Body of pancreas (tissue), 4 donors: ENCODE results near the gene IKZF3. TPM values are rescaled to one million over a fixed set of nuclear protein-coding genes. Genes with fewer than 3 reads are reported as not detected.

Experiments used
- ATAC-seq: fragments of 150-250 bp; one replicate; pipeline ENCODE4 v1.9.1; 2016
- DNase-seq, 4 donors: peaks; one replicate each; pipeline ENCODE4 v3.0.0-alpha.2; 2019
- H3K27ac ChIP-seq, 4 donors: fragments of 200-600 bp; sonication (generic); 1 replicate in 3 of 4; 2 replicates in 1 of 4; pipeline versions ENCODE4 v1.5.1 to v1.6.1; 2016 to 2019; ENCODE audit warnings: mild to moderate bottlenecking in 1 of 4, mixed read lengths in 1 of 4, moderate library complexity in 1 of 4
- H3K27me3 ChIP-seq, 2 donors: fragments of 200-600 bp; sonication (generic); one replicate each; pipeline ENCODE4 v1.6.0; 2016; ENCODE audit warnings: mild to moderate bottlenecking in 1 of 2
- H3K36me3 ChIP-seq, 2 donors: fragments of 200-600 bp; sonication (generic); replicated peaks in 1 of 2; 2 replicates each; pipeline ENCODE4 v1.5.1; 2016; ENCODE audit warnings: low read depth in 2 of 2; ENCODE audit not compliant: insufficient read depth in 1 of 2
- H3K4me1 ChIP-seq: fragments of 200-600 bp; sonication (generic); one replicate; pipeline ENCODE4 v1.6.0; 2016
- H3K4me3 ChIP-seq, 2 donors: fragments of 200-600 bp; sonication (generic); 1 replicate in 1 of 2; 2 replicates in 1 of 2; pipeline ENCODE4 v1.5.1; 2016 to 2019
- H3K9me3 ChIP-seq, 3 donors: fragments of 200-600 bp; sonication (generic); 1 replicate in 2 of 3; 2 replicates in 1 of 3; pipeline ENCODE4 v1.5.1; 2016
- CTCF ChIP-seq, 7 experiments: fragments of 450-650 bp in 4 of 7; fragments of 200-600 bp in 3 of 7; sonication (generic) in 3 of 7; IDR thresholded peaks; one replicate each; pipeline ENCODE4 v1.5.1; 2016 to 2019; ENCODE audit warnings: antibody characterized with exemption in 7 of 7
- POLR2A ChIP-seq, 3 donors: fragments of 450-650 bp; IDR thresholded peaks; one replicate each; pipeline ENCODE4 v1.6.1; 2016; ENCODE audit warnings: antibody characterized with exemption in 3 of 3, mild to moderate bottlenecking in 2 of 3
- WGBS, 2 donors: methylation state at CpG; one replicate each; pipeline ENCODE4 v1.1.5; 2017; 5-methylcytosine and 5-hydroxymethylcytosine counted together
- intact Hi-C: fragments of 100-400 bp; cut with DNase I; formaldehyde crosslinking; loops from one replicate; pipeline ENCODE4 v1.15.1; 2023
- total RNA-seq, 2 donors: library from RNA; depleted of rRNA; stranded (reverse); fragments of >200 nt; gene quantifications; one replicate each; pipeline ENCODE4 v1.1.0, GENCODE V29; 2016

The IKZF3 gene
- total RNA-seq, 2 donors from 2014 or later = 0.78 to 0.99 TPM

GRCh38 chr17:39836117-39836516 lies 28.0 kb downstream of the IKZF3 start:
- WGBS, 2 donors = 70 to 79% methylated on average over 5 to 6 of the region's 6 CpGs
- no peak for TF ChIP-seq CTCF (IDR thresholded peaks at IDR 0.05)
- TF ChIP-seq POLR2A (IDR thresholded peaks at IDR 0.05) = no peak
- no peak overlapping the region for H3K4me3 ChIP-seq
- no peak for DNase-seq
- no peaks in the 10 kb centered on the region for H3K4me1 ChIP-seq
- no peak for ATAC-seq
- intact Hi-C loops = no loop called here
- no peak overlapping the region for H3K27ac ChIP-seq
- H3K9me3 ChIP-seq = no peaks in the 10 kb centered on the region
- H3K27me3 ChIP-seq = no peaks in the 10 kb centered on the region
- no peaks in the 10 kb centered on the region for H3K36me3 ChIP-seq

- H3K36me3 ChIP-seq = no peaks in the 10 kb centered on the region
- H3K27me3 ChIP-seq = no peaks in the 10 kb centered on the region
- DNase-seq = no peak
- TF ChIP-seq POLR2A (IDR thresholded peaks at IDR 0.05) (no peak), CTCF (IDR thresholded peaks at IDR 0.05) (no peak)
- no peaks in the 10 kb centered on the region for H3K4me1 ChIP-seq
- no peaks in the 10 kb centered on the region for H3K9me3 ChIP-seq
- no peak overlapping the region for H3K4me3 ChIP-seq
- 93 to 95% methylated on average over 16 of the region's 17 CpGs for WGBS, 2 donors
- intact Hi-C loops = no loop called here
- no peak for ATAC-seq
- no peak overlapping the region for H3K27ac ChIP-seq
These were observed 28.9 kb downstream of the IKZF3 start for GRCh38 chr17:39835038-39835786.

GRCh38 chr17:39834017-39834416 lies 30.1 kb downstream of the IKZF3 start:
- DNase-seq (no peak), ATAC-seq (no peak)
- intact Hi-C loops = no loop called here
- Histone ChIP-seq H3K9me3 (no peaks in the 10 kb centered on the region), H3K36me3 (no peaks in the 10 kb centered on the region), H3K27me3 (no peaks in the 10 kb centered on the region), H3K4me3 (no peak overlapping the region), H3K27ac (no peak overlapping the region), H3K4me1 (no peaks in the 10 kb centered on the region)
- no peak for TF ChIP-seq POLR2A (IDR thresholded peaks at IDR 0.05)
- no peak for TF ChIP-seq CTCF (IDR thresholded peaks at IDR 0.05)

- no peak for DNase-seq
These were observed 32.5 kb downstream of the IKZF3 start for GRCh38 chr17:39831588-39831987.

More at GRCh38 chr17:39831588-39831987, 32.5 kb downstream of the IKZF3 start:
- intact Hi-C loops = no loop called here
- TF ChIP-seq CTCF (IDR thresholded peaks at IDR 0.05) (no peak), POLR2A (IDR thresholded peaks at IDR 0.05) (no peak)
- Histone ChIP-seq H3K27me3 (no peaks in the 10 kb centered on the region), H3K36me3 (no peaks in the 10 kb centered on the region), H3K9me3 (no peaks in the 10 kb centered on the region), H3K27ac (no peak overlapping the region), H3K4me3 (no peak overlapping the region), H3K4me1 (peaks cover 5% of the 10 kb centered on the region)
- ATAC-seq = no peak
- 76 to 83% methylated on average over 2 of the region's 2 CpGs for WGBS, 2 donors
